HG02798 (cell line): ENCODE results near the gene TBC1D24.
A peak's percentile ranks its signal among the peaks of the same experiment; 100 is the strongest.

Source experiments
- ATAC-seq: cut with Tn5 transposase; IDR thresholded peaks from one replicate; pipeline ENCODE4 v1.9.1; 2021; ENCODE audit warnings: mild to moderate bottlenecking; ENCODE audit not compliant: unreplicated experiment, poor library complexity

Gene TBC1D24

GRCh38 chr16:2512735-2513404 lies 37.9 kb downstream of the TBC1D24 start:
- no peak for ATAC-seq

GRCh38 chr16:2513405-2514332 lies 38.7 kb downstream of the TBC1D24 start, which contains the start of gene ATP6V0C:
ATP6V0C (plus strand) TSS chr16:2513952; CDS start chr16:2514104, 152 bp downstream.
- ATAC-seq = peak; percentile 78

GRCh38 chr16:2514333-2515179 lies 39.6 kb downstream of the TBC1D24 start:
- ATAC-seq = no peak

GRCh38 chr16:2515180-2515851 lies 40.4 kb downstream of the TBC1D24 start:
- ATAC-seq = no peak

- ATAC-seq = no peak
Observed at GRCh38 chr16:2516391-2517240, 41.7 kb downstream of the TBC1D24 start.

DNA sequence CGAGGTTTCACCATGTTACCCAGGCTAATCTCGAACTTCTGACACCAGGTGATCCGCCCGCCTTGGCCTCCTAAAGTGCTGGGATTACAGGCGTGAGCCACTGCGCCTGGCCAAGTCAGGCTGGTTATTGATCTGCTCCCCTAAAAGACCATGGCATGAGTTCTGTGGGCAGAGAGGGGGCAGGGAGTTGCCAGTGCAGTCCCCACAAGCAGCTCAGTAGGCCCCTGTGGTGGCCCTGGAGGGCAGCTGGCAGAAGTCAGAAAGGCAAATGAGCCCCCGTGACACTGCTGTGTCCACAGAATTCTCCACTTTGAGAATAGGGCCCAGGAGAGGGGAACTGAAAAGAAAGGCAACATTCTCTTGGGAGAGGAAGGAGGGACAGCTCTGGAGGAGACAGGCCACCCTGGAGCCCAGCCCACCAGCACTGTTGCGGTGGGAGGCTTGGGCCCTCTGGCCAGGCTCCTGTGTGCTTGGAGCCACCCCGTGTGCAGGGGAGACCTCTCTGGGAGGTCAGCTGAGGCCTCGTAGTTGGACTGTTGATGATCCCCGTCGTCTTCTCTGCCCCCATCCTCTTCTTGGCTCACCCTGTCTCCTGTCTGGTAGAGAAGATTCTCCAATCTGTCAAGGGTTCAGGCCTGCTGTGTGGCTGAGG lies 43.2 kb downstream of the TBC1D24 start:
- ATAC-seq = no peak

DNA sequence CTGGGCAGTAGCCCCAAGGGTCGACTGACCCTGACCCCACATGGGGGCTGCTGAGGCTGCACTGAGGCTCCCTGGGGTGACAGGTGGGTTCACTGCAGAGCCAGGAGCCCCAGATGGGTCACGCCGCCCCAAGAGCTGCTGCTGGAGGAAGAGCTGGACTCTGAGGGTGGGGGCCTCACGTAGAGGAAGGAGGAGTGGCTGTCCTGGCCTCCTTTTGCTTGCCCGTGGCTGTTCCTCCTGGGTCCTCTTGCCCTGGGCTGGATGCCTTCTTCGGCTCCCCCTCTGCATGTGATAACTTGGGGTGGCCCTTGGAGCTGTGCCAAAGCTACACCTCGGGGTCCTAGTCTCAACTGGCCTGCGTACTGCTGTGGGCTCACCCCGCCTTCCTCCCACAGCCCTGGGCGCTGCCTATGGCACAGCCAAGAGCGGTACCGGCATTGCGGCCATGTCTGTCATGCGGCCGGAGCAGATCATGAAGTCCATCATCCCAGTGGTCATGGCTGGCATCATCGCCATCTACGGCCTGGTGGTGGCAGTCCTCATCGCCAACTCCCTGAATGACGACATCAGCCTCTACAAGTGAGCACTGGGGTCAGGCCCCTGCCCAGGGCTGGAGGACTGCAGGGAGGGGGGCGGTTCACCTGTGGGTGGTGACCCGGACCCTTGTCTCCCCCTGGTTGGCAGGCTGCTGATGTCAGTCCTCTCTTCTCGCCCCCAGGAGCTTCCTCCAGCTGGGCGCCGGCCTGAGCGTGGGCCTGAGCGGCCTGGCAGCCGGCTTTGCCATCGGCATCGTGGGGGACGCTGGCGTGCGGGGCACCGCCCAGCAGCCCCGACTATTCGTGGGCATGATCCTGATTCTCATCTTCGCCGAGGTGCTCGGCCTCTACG lies 44.1 kb downstream of the TBC1D24 start:
- no peak for ATAC-seq

DNA sequence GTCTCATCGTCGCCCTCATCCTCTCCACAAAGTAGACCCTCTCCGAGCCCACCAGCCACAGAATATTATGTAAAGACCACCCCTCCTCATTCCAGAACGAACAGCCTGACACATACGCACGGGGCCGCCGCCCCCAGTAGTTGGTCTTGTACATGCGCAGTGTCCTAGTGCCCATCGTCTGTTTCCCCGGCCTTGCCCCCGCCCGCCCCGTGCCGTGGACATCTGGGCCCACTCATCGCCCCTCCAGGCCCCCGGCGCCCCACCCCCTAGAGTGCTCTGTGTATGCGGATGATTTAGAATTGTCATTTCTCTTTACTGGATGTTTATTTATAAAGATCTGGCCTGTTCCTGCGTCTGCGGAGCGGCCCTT lies 44.8 kb downstream of the TBC1D24 start:
- ATAC-seq = no peak

- peak; percentile 65 for ATAC-seq
Observed at GRCh38 chr16:2520097-2520783, 45.3 kb downstream of the TBC1D24 start, which contains the start of gene AMDHD2. AMDHD2 (plus strand) TSS chr16:2520371; CDS start chr16:2520459, 88 bp downstream.

DNA sequence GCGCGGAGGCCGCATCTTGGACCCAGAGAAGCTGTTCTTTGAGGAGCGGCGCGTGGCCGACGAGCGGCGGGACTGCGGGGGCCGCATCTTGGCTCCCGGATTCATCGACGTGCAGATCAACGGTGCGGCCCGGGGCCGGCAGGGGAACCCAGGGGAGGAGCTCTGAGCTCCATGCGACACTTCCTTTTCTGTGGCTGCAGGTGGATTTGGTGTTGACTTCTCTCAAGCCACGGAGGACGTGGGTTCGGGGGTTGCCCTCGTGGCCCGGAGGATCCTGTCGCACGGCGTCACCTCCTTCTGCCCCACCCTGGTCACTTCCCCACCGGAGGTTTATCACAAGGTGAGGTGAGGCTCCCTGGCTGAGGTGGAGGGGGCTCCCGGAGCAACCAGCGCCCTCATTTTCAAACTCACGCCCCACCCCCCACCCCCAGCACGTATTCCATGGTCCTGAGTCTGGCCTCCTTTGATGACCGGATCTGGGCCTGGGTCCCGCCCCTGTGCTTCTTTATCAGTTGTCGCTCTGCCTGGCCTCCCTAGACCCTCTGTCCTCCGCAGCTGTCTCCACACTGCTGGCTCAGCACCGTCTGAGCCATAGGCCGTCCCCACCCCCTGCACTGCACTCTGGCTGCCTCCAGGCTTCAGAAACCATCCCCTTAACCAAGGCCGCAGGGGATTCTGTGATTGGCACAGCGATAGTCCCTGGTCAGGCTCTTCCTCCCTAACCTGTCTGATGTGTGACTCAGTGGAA lies 46.0 kb downstream of the TBC1D24 start:
- peak; percentile 5 for ATAC-seq

GRCh38 chr16:2523801-2524231 lies 48.9 kb downstream of the TBC1D24 start:
- no peak for ATAC-seq

GRCh38 chr16:2524339-2524938 lies 49.5 kb downstream of the TBC1D24 start:
- no peak for ATAC-seq

DNA sequence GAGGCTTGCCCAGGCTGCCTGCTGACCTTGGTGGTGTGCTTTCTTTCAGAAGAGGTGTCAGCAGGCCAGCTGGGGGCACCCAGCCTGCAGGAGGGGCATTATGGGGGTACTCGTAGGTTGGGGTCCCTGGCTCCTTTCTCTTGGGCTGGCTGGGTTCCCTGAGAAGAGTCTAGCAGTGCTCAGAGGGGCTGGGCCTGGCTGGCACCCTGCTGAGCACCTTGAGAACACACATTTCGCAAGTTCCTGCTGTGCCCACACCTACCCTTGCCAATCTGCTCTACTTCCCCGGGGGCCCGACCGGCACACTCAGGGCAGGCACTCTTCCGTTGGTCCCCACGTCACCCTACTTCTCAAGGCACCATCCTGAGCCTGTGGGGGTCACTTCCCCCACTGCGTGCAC lies 51.2 kb downstream of the TBC1D24 start:
- no peak for ATAC-seq

- no peak for ATAC-seq
Observed at GRCh38 chr16:2527071-2527783, 52.3 kb downstream of the TBC1D24 start.

- no peak for ATAC-seq
Observed at GRCh38 chr16:2527784-2528100, 52.8 kb downstream of the TBC1D24 start.
